Stimulated activated CD4-positive, alpha-beta T cell treated with anti-CD3 and anti-CD28 coated beads, Interleukin-2, amount 100 ng/mL, for 4 hours (primary cell): ENCODE measurements around the gene ERCC4.

Experiments
- DNase-seq: peaks from one replicate; pipeline ENCODE4 v3.0.0-alpha.2; 2020; ENCODE audit warnings: low read depth

The ERCC4 gene

DNA sequence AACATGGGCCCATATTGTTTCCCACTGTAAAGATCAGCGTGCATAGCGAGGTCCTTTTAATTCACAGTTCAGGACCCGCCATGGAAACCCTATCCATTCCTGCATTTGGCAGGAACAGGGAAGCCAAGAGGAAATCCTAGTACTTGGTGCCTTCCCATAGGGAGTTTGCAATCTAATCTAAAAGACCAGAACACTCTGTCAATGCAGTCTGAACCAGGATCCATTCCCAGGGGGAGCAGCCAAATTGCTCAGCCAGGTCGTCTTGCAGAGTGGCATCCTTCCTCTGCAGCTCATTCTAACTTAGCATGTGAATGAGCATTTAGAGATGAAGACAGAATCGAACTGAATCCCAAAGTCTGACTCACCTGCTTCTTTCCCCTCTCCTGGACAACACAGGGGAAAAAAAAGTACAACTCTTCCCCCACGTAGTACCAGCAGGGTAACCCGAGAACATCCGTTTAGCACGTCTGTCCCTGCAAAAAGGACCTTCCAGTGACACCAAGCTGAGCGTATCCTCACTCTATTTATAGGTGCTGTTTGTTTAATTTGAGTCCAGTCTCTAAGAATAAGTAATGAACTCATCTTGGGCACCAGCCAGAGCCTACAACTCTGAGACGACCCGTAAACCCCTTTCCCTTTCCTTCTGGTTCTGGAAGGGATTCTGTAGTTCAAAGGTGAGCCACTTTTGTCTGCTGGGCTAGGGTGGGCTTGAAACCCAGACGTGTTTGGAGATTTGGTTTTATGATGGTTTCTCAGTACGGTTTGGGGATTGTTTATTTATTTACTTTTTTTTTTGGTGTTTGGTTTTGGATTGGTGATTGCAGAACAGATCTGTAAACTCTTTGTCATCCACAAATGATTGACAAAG is 74.5 kb downstream of the ERCC4 start:
- DNase-seq: no peak

DNA sequence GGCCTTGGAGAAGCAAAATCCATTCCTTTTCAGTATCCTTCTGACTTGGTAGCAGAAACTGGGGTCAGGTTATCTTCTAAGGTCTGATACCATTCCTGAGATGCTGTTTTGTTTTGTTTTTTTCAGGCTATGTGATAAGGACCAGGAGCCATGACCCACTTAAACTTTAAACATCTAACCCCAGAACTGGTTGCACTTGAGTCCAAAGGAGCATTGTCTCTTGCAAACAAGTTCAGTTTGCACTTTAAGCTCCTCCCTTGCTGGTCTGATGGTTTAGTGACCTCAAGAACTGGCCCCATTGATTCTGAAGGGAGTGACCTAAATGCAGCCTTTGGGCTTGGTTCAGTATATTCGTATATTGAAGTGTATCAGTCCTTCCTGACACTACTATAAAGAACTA is 75.2 kb downstream of the ERCC4 start:
- DNase-seq: no peak

DNA sequence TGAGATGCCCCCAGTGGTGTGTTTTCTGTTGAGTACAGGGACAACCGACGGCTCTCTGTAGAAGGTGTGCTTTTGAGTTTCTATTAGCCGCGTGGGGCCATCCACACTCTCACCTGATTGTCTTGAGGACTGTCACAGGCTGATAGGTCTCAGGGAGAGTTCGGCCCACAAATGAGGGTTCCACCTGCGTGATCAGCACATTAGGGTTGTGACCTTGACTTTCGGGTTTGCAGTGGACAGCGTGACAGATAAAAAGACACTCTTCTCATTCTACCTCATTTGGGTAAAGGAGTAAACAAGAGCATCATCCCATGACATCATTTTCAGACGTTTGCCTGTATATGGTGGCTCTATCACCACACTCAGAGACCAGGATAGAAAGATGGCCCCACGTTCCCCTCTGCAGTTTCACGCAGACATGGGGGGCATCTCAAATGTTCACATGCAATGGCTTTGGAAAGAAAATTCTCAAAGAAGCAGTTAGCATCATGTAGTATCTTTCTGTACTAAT is 76.9 kb downstream of the ERCC4 start:
- DNase-seq: no peak

DNA sequence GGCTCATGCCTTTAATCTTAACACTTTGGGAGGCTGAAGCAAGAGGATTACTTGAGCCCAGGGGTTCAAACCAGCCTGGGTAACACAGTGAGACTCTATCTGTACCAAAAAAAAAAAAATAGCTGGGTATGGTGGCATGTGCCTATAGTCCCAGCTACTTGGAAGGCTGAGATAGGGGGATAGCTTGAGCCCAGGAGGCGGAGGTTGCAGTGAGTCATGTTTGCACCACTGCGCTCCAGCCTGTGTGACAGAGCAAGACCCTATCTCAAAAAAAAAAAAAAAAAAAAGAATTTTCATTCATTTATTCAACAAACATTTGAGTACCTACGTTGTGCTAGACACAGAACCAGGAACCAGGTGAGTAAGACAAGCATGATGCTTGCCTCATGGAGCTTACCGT is 77.6 kb downstream of the ERCC4 start:
- DNase-seq: no peak

DNA sequence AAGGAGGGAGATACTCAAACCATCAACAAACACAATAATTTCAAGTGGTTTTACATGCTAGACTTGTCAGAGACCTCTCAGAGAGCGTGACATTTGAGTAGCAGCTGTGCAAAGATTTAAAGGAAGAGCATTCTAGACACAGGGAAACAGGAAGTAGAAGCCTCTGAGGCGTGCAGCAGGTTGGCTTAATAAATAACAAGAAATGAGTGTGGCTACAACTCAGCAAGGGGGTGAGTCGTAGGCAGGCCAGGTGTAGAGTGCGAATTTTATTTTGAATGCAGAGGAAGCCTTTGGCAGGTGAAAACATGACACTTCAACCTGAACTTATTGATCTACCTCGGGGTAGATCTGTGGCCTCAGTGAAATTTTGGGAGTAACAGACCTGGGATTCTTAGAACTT is 78.0 kb downstream of the ERCC4 start:
- no peak for DNase-seq

DNA sequence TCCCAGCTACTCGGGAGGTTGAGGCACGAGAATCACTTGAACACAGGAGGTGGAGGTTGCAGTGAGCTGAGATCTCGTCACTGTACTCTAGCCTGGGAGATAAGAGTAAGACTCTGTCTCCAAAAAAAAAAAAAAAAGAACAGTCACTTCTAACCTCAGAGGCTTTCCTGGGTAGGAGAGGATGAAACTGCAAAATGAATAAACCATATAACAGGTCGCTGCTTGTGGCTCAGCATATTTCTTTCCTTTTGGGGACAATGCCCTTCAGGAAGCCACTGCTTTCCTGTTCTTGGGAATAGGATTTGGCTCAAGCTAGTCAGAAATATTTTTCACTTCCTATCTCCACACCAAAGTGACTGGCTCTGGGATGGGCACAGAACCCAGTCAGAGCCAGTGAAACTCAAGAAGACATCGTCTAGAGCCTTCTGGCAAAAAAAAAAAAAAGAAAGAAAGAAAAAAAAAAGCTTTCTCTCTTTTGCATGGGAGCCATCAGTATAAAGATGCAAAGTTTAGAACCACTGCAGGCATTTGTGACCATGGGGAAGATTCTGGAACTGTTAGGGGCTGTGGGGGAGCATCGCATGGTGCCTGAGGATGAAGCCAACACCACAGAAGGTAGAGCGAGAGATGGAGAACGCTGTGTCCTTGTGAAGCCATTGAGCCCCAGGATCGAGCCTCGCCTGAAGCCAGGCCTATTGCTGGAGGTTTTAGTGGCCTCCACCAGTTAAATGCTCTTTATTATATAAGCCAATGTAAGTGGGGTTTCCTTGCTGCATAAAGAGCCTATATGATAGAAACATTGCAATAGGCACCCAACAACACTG is 79.3 kb downstream of the ERCC4 start:
- DNase-seq: no peak

DNA sequence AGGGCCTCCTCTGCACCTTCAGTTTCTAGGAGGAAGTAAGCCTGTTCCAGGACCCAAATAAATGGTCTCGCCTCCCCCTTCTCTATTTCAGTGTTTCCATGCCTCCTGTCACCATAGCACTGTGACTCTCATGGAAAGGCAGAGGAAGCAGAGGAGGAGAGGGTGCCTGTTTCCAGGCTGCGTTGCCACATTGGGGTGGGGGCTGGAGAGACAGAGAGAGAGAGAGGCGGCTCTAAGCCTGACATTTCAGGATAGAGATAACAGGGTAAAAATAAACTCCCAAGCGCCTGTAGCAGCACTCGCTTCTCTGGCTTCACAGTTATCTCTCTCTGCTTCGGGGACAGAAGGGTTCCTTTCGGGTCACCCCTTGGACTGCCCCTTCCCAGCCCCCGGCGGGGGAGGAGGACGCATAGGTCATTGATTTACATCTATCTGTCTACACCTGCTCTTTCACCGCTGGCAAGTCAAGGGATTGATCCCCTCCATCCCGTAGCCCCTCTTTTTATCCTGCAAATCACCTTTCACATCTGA is 80.0 kb downstream of the ERCC4 start:
- no peak for DNase-seq

DNA sequence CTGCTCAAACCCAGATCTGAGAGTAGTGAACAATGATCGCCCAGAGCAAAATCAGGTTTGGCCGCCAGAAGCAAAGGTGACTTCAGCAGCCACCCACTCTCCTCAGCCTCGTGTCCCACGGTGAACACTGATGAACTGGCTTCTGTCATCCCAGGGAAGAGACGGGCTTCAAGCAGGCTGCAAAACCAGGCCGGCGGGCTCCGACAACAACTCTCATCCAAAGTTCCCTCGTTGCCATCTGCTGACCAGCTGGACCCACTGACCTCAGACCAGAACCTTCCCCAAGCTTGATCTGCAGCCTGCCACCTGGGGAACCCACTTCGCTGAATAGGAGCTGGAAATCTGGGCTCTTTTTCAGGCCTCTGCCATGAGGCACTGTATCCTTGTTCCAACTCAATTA is 81.6 kb downstream of the ERCC4 start:
- no peak for DNase-seq
